ENCODE results near the gene ANKH.

Gene ANKH

DNA sequence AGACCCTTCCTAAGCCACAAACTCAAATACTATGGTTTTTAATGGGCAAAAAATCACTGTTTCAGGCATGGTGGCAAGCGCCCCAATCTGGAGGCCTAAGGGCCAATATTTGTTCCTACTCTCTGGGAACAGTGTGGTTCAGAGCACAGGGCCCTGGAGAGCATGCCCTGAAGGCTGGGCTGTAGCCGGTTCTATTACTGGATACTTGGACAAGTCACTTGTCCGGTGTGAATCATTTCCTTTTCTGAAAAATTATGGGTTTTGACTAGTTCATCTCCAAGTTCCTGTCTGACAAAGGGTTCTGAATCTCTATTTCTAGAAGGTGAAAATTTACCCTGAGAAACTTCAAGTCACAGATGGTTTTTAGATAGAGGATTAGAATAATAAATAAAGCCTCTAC lies 132.0 kb downstream of the ANKH start:
- H3K4me3 ChIP-seq (ENCODE audit: low read depth, low read length) = no peak overlapping the region
- no peak overlapping the region for H2AFZ ChIP-seq (ENCODE audit: insufficient read depth, low read length, poor library complexity)

DNA sequence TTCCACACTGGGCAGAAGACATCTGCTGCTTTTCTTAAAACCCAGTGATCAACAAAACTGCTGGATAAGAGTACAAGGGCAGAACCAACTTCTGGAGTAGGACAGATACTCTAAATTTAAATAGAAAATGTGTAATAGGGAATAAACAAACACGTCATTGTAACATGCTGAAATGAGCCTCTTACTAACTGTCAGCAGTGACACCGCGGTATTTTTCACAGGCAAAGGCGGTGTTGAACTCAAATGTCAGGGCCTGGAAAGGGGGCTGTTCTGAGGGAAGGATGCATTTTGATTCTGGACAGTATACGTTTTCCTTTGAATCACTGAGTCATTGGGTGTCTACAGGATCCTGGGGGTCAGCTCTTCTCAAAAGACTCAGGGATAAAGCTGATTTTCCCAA lies 133.5 kb downstream of the ANKH start:
- no peak overlapping the region for H3K18ac ChIP-seq (ENCODE audit: low read length)
- peaks cover 3% of the 10 kb centered on the region for H3K9me3 ChIP-seq (ENCODE audit: insufficient read depth, low read depth, low read length)
- H2BK120ac ChIP-seq (ENCODE audit: insufficient read depth, low read length, poor library complexity) = no peak overlapping the region
- no peak overlapping the region for H2AK5ac ChIP-seq (ENCODE audit: low read length)
- H4K91ac ChIP-seq (ENCODE audit: low read depth, low read length) = no peak overlapping the region
- H3K4me3 ChIP-seq (ENCODE audit: low read depth, low read length) = no peak overlapping the region
- no peak overlapping the region for H3K4ac ChIP-seq (ENCODE audit: low read depth, low read length)
- H2BK5ac ChIP-seq (ENCODE audit: low read depth, low read length, poor library complexity) = no peak overlapping the region
- H2BK12ac ChIP-seq (ENCODE audit: low read length) = no peak overlapping the region
- no peak overlapping the region for H3K14ac ChIP-seq (ENCODE audit: low read length)
- no peaks in the 10 kb centered on the region for H3K79me1 ChIP-seq (ENCODE audit: low read length)
- no peak overlapping the region for H3K23ac ChIP-seq (ENCODE audit: low read length)
- no peaks in the 10 kb centered on the region for H3K27me3 ChIP-seq (ENCODE audit: insufficient read depth, low read length)
- H3K9ac ChIP-seq (ENCODE audit: low read length) = no peak overlapping the region
- H3K4me1 ChIP-seq (ENCODE audit: control insufficient read depth in 1 of 2, insufficient read depth in 2 of 2, low read length in 2 of 2) = peaks cover 0 to 2% of the 10 kb centered on the region in 2 experiments
- DNase-seq = no peak
- no peak overlapping the region for H3K27ac ChIP-seq (ENCODE audit: low read depth, low read length)
- no peak overlapping the region for H4K12ac ChIP-seq (ENCODE audit: low read depth, low read length)
- no peak overlapping the region for H4K8ac ChIP-seq (ENCODE audit: low read depth, low read length)
- peaks cover 6 to 8% of the 10 kb centered on the region in 2 experiments for H3K36me3 ChIP-seq (ENCODE audit: control insufficient read depth in 1 of 2, insufficient read depth in 2 of 2, low read length in 2 of 2)
- H3K4me2 ChIP-seq (ENCODE audit: low read length) = no peak overlapping the region
- H3K79me2 ChIP-seq (ENCODE audit: control insufficient read depth, insufficient read depth, low read length, poor library complexity) = no peaks in the 10 kb centered on the region
- no peak overlapping the region for H2AFZ ChIP-seq (ENCODE audit: insufficient read depth, low read length, poor library complexity)
- WGBS (ENCODE audit: extremely low coverage, insufficient coverage, insufficient read length) = no CpG with 5 or more reads among the region's 5 CpGs

More for the DNA sequence above, 132.0 kb downstream of the ANKH start:
- H3K9me3 ChIP-seq (ENCODE audit: insufficient read depth, low read depth, low read length) = peaks cover 3% of the 10 kb centered on the region
- no peaks in the 10 kb centered on the region for H3K79me2 ChIP-seq (ENCODE audit: control insufficient read depth, insufficient read depth, low read length, poor library complexity)
- no peak overlapping the region for H3K27ac ChIP-seq (ENCODE audit: low read depth, low read length)
- H3K14ac ChIP-seq (ENCODE audit: low read length) = no peak overlapping the region
- no peak overlapping the region for H3K9ac ChIP-seq (ENCODE audit: low read length)
- no peak overlapping the region for H3K23ac ChIP-seq (ENCODE audit: low read length)
- no peak overlapping the region for H2BK120ac ChIP-seq (ENCODE audit: insufficient read depth, low read length, poor library complexity)
- H3K27me3 ChIP-seq (ENCODE audit: insufficient read depth, low read length) = no peaks in the 10 kb centered on the region
- no peak overlapping the region for H4K91ac ChIP-seq (ENCODE audit: low read depth, low read length)
- peaks cover 0 to 2% of the 10 kb centered on the region in 2 experiments for H3K4me1 ChIP-seq (ENCODE audit: control insufficient read depth in 1 of 2, insufficient read depth in 2 of 2, low read length in 2 of 2)
- H2BK5ac ChIP-seq (ENCODE audit: low read depth, low read length, poor library complexity) = no peak overlapping the region
- H4K8ac ChIP-seq (ENCODE audit: low read depth, low read length) = no peak overlapping the region
- no peak overlapping the region for H3K4me2 ChIP-seq (ENCODE audit: low read length)
- no peak overlapping the region for H2AK5ac ChIP-seq (ENCODE audit: low read length)
- no CpG with 5 or more reads among the region's 3 CpGs for WGBS (ENCODE audit: extremely low coverage, insufficient coverage, insufficient read length)
- no peak overlapping the region for H3K4ac ChIP-seq (ENCODE audit: low read depth, low read length)
- H3K18ac ChIP-seq (ENCODE audit: low read length) = no peak overlapping the region
- H4K12ac ChIP-seq (ENCODE audit: low read depth, low read length) = no peak overlapping the region
- H3K36me3 ChIP-seq (ENCODE audit: control insufficient read depth in 1 of 2, insufficient read depth in 2 of 2, low read length in 2 of 2) = peaks cover 4 to 12% of the 10 kb centered on the region in 2 experiments
- H3K79me1 ChIP-seq (ENCODE audit: low read length) = no peaks in the 10 kb centered on the region
- no peak for DNase-seq
- H2BK12ac ChIP-seq (ENCODE audit: low read length) = no peak overlapping the region

DNA sequence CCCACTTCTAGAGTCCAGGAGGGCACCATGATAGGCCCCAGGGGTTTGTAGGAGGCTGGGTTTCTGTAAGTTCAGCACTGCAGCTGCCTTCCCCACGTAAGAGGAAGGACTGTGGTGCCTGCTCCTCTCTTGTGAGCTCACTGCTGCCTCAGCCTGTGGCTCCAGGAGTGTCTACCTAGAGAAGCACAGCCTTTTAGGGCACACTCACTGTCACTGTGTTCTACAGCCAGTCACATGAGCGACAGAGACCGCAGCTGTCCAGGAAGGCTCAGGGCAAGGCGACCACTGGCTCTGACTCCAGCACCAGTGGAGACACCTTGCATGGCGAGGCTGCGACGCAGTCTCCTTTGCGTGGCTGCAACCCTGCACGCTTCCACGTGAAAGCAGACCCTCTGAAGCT lies 134.3 kb downstream of the ANKH start:
- peaks cover 3% of the 10 kb centered on the region for H3K9me3 ChIP-seq (ENCODE audit: insufficient read depth, low read depth, low read length)
- no peak overlapping the region for H4K91ac ChIP-seq (ENCODE audit: low read depth, low read length)
- no peak overlapping the region for H4K12ac ChIP-seq (ENCODE audit: low read depth, low read length)
- no CpG with 5 or more reads among the region's 10 CpGs for WGBS (ENCODE audit: extremely low coverage, insufficient coverage, insufficient read length)
- no peak overlapping the region for H3K4me2 ChIP-seq (ENCODE audit: low read length)
- no peak overlapping the region for H3K4me3 ChIP-seq (ENCODE audit: low read depth, low read length)
- no peak overlapping the region for H3K4ac ChIP-seq (ENCODE audit: low read depth, low read length)
- no peak for DNase-seq
- no peak overlapping the region for H3K14ac ChIP-seq (ENCODE audit: low read length)
- no peak overlapping the region for H2BK5ac ChIP-seq (ENCODE audit: low read depth, low read length, poor library complexity)
- no peak overlapping the region for H3K27ac ChIP-seq (ENCODE audit: low read depth, low read length)
- H2BK12ac ChIP-seq (ENCODE audit: low read length) = no peak overlapping the region
- no peak overlapping the region for H2AK5ac ChIP-seq (ENCODE audit: low read length)
- no peak overlapping the region for H3K23ac ChIP-seq (ENCODE audit: low read length)
- no peak overlapping the region for H2BK120ac ChIP-seq (ENCODE audit: insufficient read depth, low read length, poor library complexity)
- H3K4me1 ChIP-seq (ENCODE audit: control insufficient read depth in 1 of 2, insufficient read depth in 2 of 2, low read length in 2 of 2) = peaks cover 0 to 2% of the 10 kb centered on the region in 2 experiments
- H4K8ac ChIP-seq (ENCODE audit: low read depth, low read length) = no peak overlapping the region
- no peak overlapping the region for H3K9ac ChIP-seq (ENCODE audit: low read length)
- peaks cover 6 to 8% of the 10 kb centered on the region in 2 experiments for H3K36me3 ChIP-seq (ENCODE audit: control insufficient read depth in 1 of 2, insufficient read depth in 2 of 2, low read length in 2 of 2)
- no peaks in the 10 kb centered on the region for H3K27me3 ChIP-seq (ENCODE audit: insufficient read depth, low read length)
- no peak overlapping the region for H2AFZ ChIP-seq (ENCODE audit: insufficient read depth, low read length, poor library complexity)
- no peaks in the 10 kb centered on the region for H3K79me2 ChIP-seq (ENCODE audit: control insufficient read depth, insufficient read depth, low read length, poor library complexity)
- H3K79me1 ChIP-seq (ENCODE audit: low read length) = no peaks in the 10 kb centered on the region
- H3K18ac ChIP-seq (ENCODE audit: low read length) = no peak overlapping the region

DNA sequence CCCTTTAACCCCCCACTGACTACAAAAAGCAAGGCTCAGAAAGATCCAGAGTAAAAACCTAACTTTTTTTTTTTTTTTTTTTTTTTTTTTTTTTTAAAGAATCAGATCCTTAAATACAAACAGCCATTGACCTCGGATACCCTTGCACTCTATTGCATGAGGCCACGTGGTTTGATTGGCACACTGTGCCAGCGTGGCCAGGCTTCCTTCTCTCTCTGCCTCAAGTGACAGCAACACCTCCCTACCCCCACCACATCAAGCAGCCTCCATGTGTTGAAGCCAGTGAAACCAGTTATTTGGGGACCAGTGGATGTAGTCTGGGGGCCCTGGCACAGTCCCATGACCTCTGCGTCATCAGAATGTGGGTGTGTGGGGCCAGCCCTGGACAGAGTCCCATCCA lies 135.6 kb downstream of the ANKH start:
- WGBS (ENCODE audit: extremely low coverage, insufficient coverage, insufficient read length) = no CpG with 5 or more reads among the region's 4 CpGs
- Histone ChIP-seq H3K4me3 (ENCODE audit: low read depth, low read length) (no peak overlapping the region), H3K4me2 (ENCODE audit: low read length) (no peak overlapping the region), H3K79me1 (ENCODE audit: low read length) (no peaks in the 10 kb centered on the region), H3K27me3 (ENCODE audit: insufficient read depth, low read length) (no peaks in the 10 kb centered on the region), H3K4ac (ENCODE audit: low read depth, low read length) (no peak overlapping the region), H3K18ac (ENCODE audit: low read length) (no peak overlapping the region), H4K12ac (ENCODE audit: low read depth, low read length) (no peak overlapping the region), H3K14ac (ENCODE audit: low read length) (no peak overlapping the region), H2BK5ac (ENCODE audit: low read depth, low read length, poor library complexity) (no peak overlapping the region), H4K91ac (ENCODE audit: low read depth, low read length) (no peak overlapping the region), H2AK5ac (ENCODE audit: low read length) (no peak overlapping the region), H3K23ac (ENCODE audit: low read length) (no peak overlapping the region), H3K4me1 (ENCODE audit: control insufficient read depth in 1 of 2, insufficient read depth in 2 of 2, low read length in 2 of 2) (no peaks in the 10 kb centered on the region), H3K9ac (ENCODE audit: low read length) (no peak overlapping the region), H2BK120ac (ENCODE audit: insufficient read depth, low read length, poor library complexity) (no peak overlapping the region), H3K36me3 (ENCODE audit: control insufficient read depth in 1 of 2, insufficient read depth in 2 of 2, low read length in 2 of 2) (peaks cover 4 to 8% of the 10 kb centered on the region in 2 experiments), H3K79me2 (ENCODE audit: control insufficient read depth, insufficient read depth, low read length, poor library complexity) (no peaks in the 10 kb centered on the region), H3K27ac (ENCODE audit: low read depth, low read length) (no peak overlapping the region), H2AFZ (ENCODE audit: insufficient read depth, low read length, poor library complexity) (no peak overlapping the region), H3K9me3 (ENCODE audit: insufficient read depth, low read depth, low read length) (no peaks in the 10 kb centered on the region), H4K8ac (ENCODE audit: low read depth, low read length) (no peak overlapping the region), H2BK12ac (ENCODE audit: low read length) (no peak overlapping the region)
- no peak for DNase-seq
